ENCODE results near the gene GTF2A1.

Gene GTF2A1

DNA sequence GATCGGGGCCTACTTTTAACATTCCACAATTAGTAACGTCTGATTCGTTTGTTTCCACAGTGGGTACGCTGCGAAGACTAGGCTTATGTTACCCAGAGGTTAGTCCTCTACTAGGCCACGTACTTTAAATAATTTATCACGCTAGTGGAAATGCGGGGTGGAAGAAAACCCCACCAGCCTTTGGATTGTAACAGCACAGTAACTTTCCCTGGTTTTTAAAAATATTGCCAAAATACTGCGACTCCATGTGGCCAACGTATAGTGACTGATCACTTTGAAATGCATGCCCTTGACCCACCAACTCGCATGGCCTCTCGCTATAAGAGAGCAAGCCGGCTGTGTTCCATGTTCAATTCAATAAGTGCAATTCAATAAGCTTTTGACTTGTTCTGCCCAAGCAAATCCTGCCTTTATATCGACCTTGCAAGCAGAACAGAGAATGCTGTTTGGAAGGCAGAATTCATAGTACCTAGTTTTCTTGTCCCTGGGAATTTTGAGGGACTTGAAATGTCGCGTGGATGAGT, 882 bp upstream of the GTF2A1 start:
- in situ Hi-C loops (cut with HindIII; ENCODE audit: low sequenced_read_pairs) = no loop called here

DNA sequence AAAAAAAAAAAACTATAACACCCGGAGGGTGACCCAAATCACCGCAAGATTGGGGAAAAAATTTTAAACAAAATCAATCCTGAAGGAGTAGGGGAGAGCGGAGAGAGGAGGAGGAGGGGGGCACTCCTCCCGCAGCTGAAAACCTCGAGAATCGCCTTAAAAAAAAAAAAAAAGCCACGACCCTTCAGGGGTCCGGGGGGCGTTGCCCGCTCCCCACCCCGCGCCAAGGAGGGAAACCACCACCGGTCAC, 254 bp downstream of the GTF2A1 start:
- TF ChIP-seq, protein P1, sequence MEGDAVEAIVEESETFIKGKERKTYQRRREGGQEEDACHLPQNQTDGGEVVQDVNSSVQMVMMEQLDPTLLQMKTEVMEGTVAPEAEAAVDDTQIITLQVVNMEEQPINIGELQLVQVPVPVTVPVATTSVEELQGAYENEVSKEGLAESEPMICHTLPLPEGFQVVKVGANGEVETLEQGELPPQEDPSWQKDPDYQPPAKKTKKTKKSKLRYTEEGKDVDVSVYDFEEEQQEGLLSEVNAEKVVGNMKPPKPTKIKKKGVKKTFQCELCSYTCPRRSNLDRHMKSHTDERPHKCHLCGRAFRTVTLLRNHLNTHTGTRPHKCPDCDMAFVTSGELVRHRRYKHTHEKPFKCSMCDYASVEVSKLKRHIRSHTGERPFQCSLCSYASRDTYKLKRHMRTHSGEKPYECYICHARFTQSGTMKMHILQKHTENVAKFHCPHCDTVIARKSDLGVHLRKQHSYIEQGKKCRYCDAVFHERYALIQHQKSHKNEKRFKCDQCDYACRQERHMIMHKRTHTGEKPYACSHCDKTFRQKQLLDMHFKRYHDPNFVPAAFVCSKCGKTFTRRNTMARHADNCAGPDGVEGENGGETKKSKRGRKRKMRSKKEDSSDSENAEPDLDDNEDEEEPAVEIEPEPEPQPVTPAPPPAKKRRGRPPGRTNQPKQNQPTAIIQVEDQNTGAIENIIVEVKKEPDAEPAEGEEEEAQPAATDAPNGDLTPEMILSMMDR (IDR thresholded peaks at IDR 0.05; ENCODE audit: low read depth, low read length, missing control alignments) = no peak
- H3K4me3 ChIP-seq (ENCODE audit: low read depth, low read length) = peak overlapping the region; percentile 85
- no peak for DNase-seq (ENCODE audit: low read depth)
- in situ Hi-C loops (cut with HindIII; ENCODE audit: low sequenced_read_pairs) = no loop called here

More for the DNA sequence above, 882 bp upstream of the GTF2A1 start:
- TF ChIP-seq, protein P1 (IDR thresholded peaks at IDR 0.05; ENCODE audit: low read depth, low read length, missing control alignments) = no peak
- DNase-seq (ENCODE audit: low read depth) = no peak
- H3K4me3 ChIP-seq (ENCODE audit: low read depth, low read length) = peak overlapping the region; percentile 63

DNA sequence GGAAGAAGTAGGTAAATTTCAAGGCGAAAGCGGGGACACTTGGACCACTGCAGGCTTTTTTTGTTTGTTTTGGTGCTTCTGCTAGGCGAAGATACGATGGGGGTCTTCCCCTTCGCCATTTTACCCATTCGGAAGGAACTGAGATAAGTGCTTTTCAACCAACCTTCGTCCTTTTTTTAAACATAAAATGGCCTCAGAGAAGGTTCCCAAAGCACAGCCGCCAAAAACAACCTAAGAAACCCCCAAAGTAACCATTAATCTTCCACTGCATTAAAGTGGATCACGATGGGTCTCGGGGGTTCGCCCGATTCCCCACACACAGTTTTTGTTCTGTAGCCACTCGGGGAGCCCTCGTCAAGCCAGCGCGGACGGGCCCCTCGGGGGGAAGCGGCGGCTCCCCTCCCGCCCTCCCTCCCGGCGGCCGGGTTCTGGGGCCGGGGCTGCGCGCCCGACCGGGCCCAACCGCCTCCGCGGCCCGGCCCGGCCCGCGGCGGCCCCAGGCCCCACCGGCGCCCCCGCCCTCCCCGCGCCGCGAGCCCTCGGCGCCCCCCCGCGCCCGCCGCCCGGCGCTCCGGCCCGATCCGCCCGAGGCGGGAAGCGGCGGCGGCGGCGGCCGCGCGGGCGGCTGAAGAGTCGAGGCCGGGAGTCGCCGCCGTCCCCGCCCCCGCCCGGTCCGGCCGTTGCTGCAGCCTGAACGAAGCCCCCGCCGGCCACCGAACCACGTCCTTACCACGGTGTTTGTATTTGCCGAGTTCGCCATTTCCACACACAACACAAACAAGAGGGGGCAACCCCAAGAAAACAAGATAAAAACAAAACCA, 790 bp downstream of the GTF2A1 start:
- DNase-seq (ENCODE audit: low read depth) = no peak
- peak overlapping the region; percentile 85 for H3K4me3 ChIP-seq (ENCODE audit: low read depth, low read length)
- TF ChIP-seq, protein P1 (IDR thresholded peaks at IDR 0.05; ENCODE audit: low read depth, low read length, missing control alignments) = no peak
- in situ Hi-C loops (cut with HindIII; ENCODE audit: low sequenced_read_pairs) = no loop called here

DNA sequence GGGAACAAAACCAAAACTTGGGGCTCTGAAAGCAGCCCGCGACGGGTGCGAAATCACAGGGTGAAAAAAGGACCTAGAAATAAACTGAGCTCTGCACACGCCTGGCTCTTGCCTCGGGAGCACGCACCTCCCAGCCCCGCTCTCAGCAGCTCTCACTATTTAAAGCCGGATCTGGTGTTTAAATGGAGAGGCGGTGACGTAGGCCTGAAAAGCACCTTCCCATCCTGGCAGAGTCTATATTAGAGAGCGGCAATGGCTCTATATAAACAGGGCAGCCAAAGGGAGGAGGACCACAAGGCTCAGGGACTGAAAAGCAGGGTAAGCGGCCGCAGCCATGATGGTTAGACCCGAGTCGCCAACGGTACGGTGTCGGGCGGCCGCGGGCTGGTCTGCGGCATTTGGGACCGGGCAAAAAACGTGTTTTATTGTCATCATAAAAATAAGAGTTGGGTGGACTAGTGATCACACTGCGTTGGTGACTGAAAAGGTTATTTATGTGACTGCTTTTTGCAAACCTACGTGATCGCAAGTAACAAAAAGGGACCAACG, 1.5 kb downstream of the GTF2A1 start:
- in situ Hi-C loops (cut with HindIII; ENCODE audit: low sequenced_read_pairs) = no loop called here
- TF ChIP-seq, protein P1 (IDR thresholded peaks at IDR 0.05; ENCODE audit: low read depth, low read length, missing control alignments) = no peak
- peak; percentile 97 for DNase-seq (ENCODE audit: low read depth)
- H3K4me3 ChIP-seq (ENCODE audit: low read depth, low read length) = peak overlapping the region; percentile 85

DNA sequence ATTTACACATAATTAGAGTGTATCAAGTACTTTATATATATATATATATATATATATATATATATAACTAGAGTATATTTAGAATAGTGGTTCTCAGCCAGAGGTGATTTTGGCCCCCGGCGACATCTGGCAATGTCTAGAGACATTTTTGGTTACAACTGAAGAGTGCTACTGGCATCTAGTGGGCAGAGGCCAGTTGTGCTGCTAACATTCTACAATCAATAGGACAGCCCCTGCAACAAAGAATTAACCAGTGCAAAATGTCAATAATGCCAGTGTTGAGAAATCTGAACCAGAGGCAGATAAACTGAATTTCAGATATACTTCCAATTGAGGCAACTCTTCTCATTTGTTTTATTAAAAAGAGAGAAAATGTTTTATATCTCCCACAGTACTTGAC, 8.9 kb downstream of the GTF2A1 start:
- DNase-seq (ENCODE audit: low read depth) = no peak
- in situ Hi-C loops (cut with HindIII; ENCODE audit: low sequenced_read_pairs) = no loop called here
- TF ChIP-seq, protein P1 (IDR thresholded peaks at IDR 0.05; ENCODE audit: low read depth, low read length, missing control alignments) = peak; percentile 54
- H3K4me3 ChIP-seq (ENCODE audit: low read depth, low read length) = no peak overlapping the region

DNA sequence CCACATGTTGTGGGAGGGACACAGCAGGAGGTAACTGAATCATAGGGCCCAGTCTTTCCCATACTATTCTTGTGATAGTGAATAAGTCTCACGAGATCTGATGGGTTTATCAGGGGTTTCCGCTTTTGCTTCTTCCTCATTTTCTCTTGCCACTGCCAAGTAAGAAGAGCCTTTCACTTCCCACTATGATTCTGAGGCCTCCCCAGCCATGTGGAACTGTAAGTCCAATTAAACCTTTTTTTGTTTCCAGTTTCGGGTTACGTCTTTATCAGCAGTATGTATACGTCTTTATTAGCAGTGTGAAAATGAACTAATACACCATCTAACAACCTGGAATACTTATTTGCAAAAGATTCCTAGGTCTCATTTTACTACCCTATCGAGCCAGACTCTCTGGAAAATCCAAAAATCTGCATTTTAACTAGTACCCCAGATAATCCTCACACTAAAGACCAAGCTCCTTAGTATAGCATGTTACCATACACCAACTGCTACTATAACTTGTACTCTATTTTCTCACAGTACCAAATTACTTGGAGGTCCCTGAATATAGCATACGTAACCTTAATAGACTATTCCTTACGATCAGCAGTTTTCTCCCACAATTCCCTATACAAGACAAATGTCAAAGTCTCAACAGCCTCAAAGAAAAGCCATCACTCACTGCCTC, 11.5 kb downstream of the GTF2A1 start:
- in situ Hi-C loops (cut with HindIII; ENCODE audit: low sequenced_read_pairs) = no loop called here
- TF ChIP-seq, protein P1 (IDR thresholded peaks at IDR 0.05; ENCODE audit: low read depth, low read length, missing control alignments) = no peak
- DNase-seq (ENCODE audit: low read depth) = no peak
- H3K4me3 ChIP-seq (ENCODE audit: low read depth, low read length) = no peak overlapping the region
